Putamen (tissue), 1 donor: Measurements from ENCODE around the gene SLC35E2B.

Experiments
- DNase-seq: peaks from one replicate; pipeline ENCODE4 v3.0.0-alpha.2; 2016; ENCODE audit warnings: low spot score

SLC35E2B gene

GRCh38 chr1:1609822-1610485 lies 82.6 kb downstream of the SLC35E2B start:
- no peak for DNase-seq
